ENCODE data around the gene TM2D1.
"Not testable (repeated sequence)": the region's sequence is repeated elsewhere in the genome, so short reads cannot be mapped to it uniquely, and the experiment has no call there.

GRCh38 chr1:61730679-61731078, 5.7 kb upstream of the TM2D1 start:
- not testable (repeated sequence) for TF ChIP-seq SNAI2 (CRISPR knock-in tag; IDR thresholded peaks at IDR 0.05); ZC3H10 (CRISPR knock-in tag; IDR thresholded peaks at IDR 0.05); ARNTL (CRISPR knock-in tag; IDR thresholded peaks at IDR 0.05; ENCODE audit: borderline replicate concordance, low read depth)
